ENCODE results near the gene ZBTB24. TPM values are rescaled to one million over a fixed set of nuclear protein-coding genes. Genes with fewer than 3 reads are reported as not detected.

Gene ZBTB24
- total RNA-seq, 1 donor from 2014 or later = 10.6 TPM

GRCh38 chr6:109507490-109508072, 24.6 kb upstream of the ZBTB24 start:
- Mint-ChIP-seq H3K4me1 (ENCODE audit: unreplicated experiment) (peaks cover 10% of the 10 kb centered on the region), H3K36me3 (no peaks in the 10 kb centered on the region), H3K9me3 (no peaks in the 10 kb centered on the region), H3K4me3 (no peak overlapping the region), H3K27me3 (no peaks in the 10 kb centered on the region), H3K27ac (no peak overlapping the region)
- no peak for TF ChIP-seq CTCF (conservative IDR thresholded peaks at IDR 0.05)
- no peak for DNase-seq (ENCODE audit: extremely low spot score, unreplicated experiment)

GRCh38 chr6:109506841-109507240, 23.8 kb upstream of the ZBTB24 start:
- no peak overlapping the region for H3K27ac Mint-ChIP-seq
- DNase-seq (ENCODE audit: extremely low spot score, unreplicated experiment) = no peak
- H3K4me3 Mint-ChIP-seq = no peak overlapping the region
- H3K27me3 Mint-ChIP-seq = no peaks in the 10 kb centered on the region
- no peaks in the 10 kb centered on the region for H3K36me3 Mint-ChIP-seq
- TF ChIP-seq CTCF (conservative IDR thresholded peaks at IDR 0.05) = no peak
- H3K4me1 Mint-ChIP-seq (ENCODE audit: unreplicated experiment) = peaks cover 10% of the 10 kb centered on the region
- H3K9me3 Mint-ChIP-seq = no peaks in the 10 kb centered on the region

GRCh38 chr6:109506314-109506713, 23.3 kb upstream of the ZBTB24 start:
- DNase-seq (ENCODE audit: extremely low spot score, unreplicated experiment) = no peak
- Mint-ChIP-seq H3K4me3 (no peak overlapping the region), H3K36me3 (no peaks in the 10 kb centered on the region), H3K27me3 (no peaks in the 10 kb centered on the region), H3K27ac (no peak overlapping the region), H3K9me3 (no peaks in the 10 kb centered on the region), H3K4me1 (ENCODE audit: unreplicated experiment) (peaks cover 10% of the 10 kb centered on the region)
- TF ChIP-seq CTCF (conservative IDR thresholded peaks at IDR 0.05) = no peak

GRCh38 chr6:109503327-109504224, 20.6 kb upstream of the ZBTB24 start:
- no peak overlapping the region for H3K4me3 Mint-ChIP-seq
- no peak for TF ChIP-seq CTCF (conservative IDR thresholded peaks at IDR 0.05)
- H3K4me1 Mint-ChIP-seq (ENCODE audit: unreplicated experiment) = peaks cover 13% of the 10 kb centered on the region
- DNase-seq (ENCODE audit: extremely low spot score, unreplicated experiment) = no peak
- H3K36me3 Mint-ChIP-seq = no peaks in the 10 kb centered on the region
- H3K27me3 Mint-ChIP-seq = no peaks in the 10 kb centered on the region
- H3K9me3 Mint-ChIP-seq = no peaks in the 10 kb centered on the region
- H3K27ac Mint-ChIP-seq = no peak overlapping the region

GRCh38 chr6:109498936-109499335, 15.9 kb upstream of the ZBTB24 start:
- Mint-ChIP-seq H3K4me3 (no peak overlapping the region), H3K9me3 (no peaks in the 10 kb centered on the region), H3K27me3 (no peaks in the 10 kb centered on the region), H3K4me1 (ENCODE audit: unreplicated experiment) (peaks cover 15% of the 10 kb centered on the region), H3K36me3 (no peaks in the 10 kb centered on the region), H3K27ac (no peak overlapping the region)
- DNase-seq (ENCODE audit: extremely low spot score, unreplicated experiment) = no peak
- no peak for TF ChIP-seq CTCF (conservative IDR thresholded peaks at IDR 0.05)
